AG04450 (cell line): ENCODE data around the gene SLCO2A1. TPM values are rescaled to one million over a fixed set of nuclear protein-coding genes. Genes with fewer than 3 reads are reported as not detected.

Experiments used
- CTCF ChIA-PET: fragments of 300-600, 350-600 bp; formaldehyde crosslinking; extraction: SDS; loops from one replicate; lab custom pipeline; 2022; ENCODE audit warnings: antibody characterized with exemption, inconsistent platforms; lab: Charles Lee
- POLR2A ChIA-PET: fragments of 350-600 bp; formaldehyde crosslinking; extraction: SDS; loops from one replicate; lab custom pipeline; 2021; ENCODE audit warnings: antibody characterized with exemption, inconsistent platforms; lab: Yijun Ruan, JAX
- DNase-seq: peaks from one replicate; pipeline ENCODE4 v3.0.0-alpha.2; 2011; ENCODE audit warnings: low read depth, low spot score
- H3K27ac ChIP-seq: one replicate; pipeline ENCODE4 v1.5.1; 2012; ENCODE audit warnings: low read depth, low read length, control low read depth
- H3K27me3 ChIP-seq: one replicate; pipeline ENCODE4 v1.6.0; 2012; ENCODE audit warnings: low read length; ENCODE audit not compliant: control insufficient read depth, insufficient read depth
- H3K4me3 ChIP-seq: 2 replicates; pipeline ENCODE4 v1.5.1; 2011; ENCODE audit warnings: mild to moderate bottlenecking, low read depth, low read length, control low read depth
- H3K9me3 ChIP-seq: 2 replicates; pipeline ENCODE4 v1.5.1; 2012; ENCODE audit warnings: low read length; ENCODE audit not compliant: control insufficient read depth, insufficient read depth
- polyA plus RNA-seq: library from polyadenylated mRNA; depleted of rRNA; stranded (reverse); fragments of >200 nt; gene quantifications from 2 replicates; pipeline ENCODE4 v1.2.3, GENCODE V29; 2011
- TF ChIP-seq, protein P1 (sequence below): IDR thresholded peaks from 2 replicates; pipeline ENCODE4 v1.5.1; 2011; ENCODE audit warnings: low read depth, low read length, control low read depth, inconsistent platforms

Gene SLCO2A1
- polyA plus RNA-seq, 1 experiment = 1.6 TPM

- POLR2A ChIA-PET = no interaction called here
- no peaks in the 10 kb centered on the region for H3K27me3 ChIP-seq
- H3K9me3 ChIP-seq = no peaks in the 10 kb centered on the region
- no peak overlapping the region for H3K27ac ChIP-seq
- TF ChIP-seq, protein P1, sequence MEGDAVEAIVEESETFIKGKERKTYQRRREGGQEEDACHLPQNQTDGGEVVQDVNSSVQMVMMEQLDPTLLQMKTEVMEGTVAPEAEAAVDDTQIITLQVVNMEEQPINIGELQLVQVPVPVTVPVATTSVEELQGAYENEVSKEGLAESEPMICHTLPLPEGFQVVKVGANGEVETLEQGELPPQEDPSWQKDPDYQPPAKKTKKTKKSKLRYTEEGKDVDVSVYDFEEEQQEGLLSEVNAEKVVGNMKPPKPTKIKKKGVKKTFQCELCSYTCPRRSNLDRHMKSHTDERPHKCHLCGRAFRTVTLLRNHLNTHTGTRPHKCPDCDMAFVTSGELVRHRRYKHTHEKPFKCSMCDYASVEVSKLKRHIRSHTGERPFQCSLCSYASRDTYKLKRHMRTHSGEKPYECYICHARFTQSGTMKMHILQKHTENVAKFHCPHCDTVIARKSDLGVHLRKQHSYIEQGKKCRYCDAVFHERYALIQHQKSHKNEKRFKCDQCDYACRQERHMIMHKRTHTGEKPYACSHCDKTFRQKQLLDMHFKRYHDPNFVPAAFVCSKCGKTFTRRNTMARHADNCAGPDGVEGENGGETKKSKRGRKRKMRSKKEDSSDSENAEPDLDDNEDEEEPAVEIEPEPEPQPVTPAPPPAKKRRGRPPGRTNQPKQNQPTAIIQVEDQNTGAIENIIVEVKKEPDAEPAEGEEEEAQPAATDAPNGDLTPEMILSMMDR = no peak
- H3K4me3 ChIP-seq = no peak overlapping the region
- CTCF ChIA-PET = interaction anchor here (1.2 kb wide), 1 partner anchor 34 kb away, joined by 3 read pairs; no protein-coding TSS in a partner anchor
- DNase-seq = no peak
Observed at GRCh38 chr3:133996996-133997395, 32.7 kb downstream of the SLCO2A1 start.

DNA sequence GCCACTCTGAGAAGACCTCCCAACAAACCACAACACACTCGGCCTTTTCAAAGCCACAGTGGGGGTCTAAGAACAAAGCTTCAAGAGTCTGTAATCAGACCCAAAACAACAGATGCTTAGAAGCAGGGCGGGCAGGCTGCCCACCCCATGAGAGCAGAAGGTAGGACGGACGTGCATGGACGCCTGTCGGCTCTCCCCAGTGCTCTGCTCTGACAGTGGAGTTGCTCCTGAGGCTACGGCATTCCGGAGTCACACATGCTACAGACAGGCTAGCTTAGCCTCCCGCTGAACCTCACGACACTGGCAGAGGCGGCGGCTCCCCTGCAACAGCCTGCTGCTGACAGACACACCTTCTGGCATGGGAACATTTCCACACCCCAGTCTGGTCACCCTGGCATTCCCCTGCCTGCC, 33.5 kb downstream of the SLCO2A1 start:
- Histone ChIP-seq H3K27ac (no peak overlapping the region), H3K4me3 (no peak overlapping the region), H3K27me3 (no peaks in the 10 kb centered on the region), H3K9me3 (no peaks in the 10 kb centered on the region)
- ChIA-PET CTCF (no interaction called here), POLR2A (no interaction called here)
- TF ChIP-seq, protein P1 = no peak
- DNase-seq = no peak

DNA sequence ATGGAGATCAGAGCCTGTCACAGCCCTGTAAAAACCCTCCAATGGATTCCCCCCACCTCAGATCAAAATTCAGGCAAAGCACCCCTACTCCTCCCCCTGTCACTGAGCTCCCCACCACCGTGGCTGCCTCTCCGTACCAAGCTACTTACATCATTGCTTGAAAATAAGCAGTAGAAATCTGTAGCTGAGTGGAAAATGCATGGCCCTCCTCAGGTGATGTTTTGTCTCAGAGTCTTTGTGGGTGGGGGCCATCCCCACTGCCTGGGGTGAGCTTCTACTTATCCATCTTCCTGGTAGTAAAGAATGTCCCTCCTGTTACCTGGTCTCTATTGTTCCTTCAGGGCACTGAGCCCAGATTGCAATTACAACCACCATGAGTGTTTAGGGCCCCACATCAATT, 34.5 kb downstream of the SLCO2A1 start:
- no peaks in the 10 kb centered on the region for H3K27me3 ChIP-seq
- no peak overlapping the region for H3K27ac ChIP-seq
- TF ChIP-seq, protein P1 = no peak
- H3K9me3 ChIP-seq = no peaks in the 10 kb centered on the region
- ChIA-PET CTCF (no interaction called here), POLR2A (no interaction called here)
- no peak for DNase-seq
- H3K4me3 ChIP-seq = no peak overlapping the region

DNA sequence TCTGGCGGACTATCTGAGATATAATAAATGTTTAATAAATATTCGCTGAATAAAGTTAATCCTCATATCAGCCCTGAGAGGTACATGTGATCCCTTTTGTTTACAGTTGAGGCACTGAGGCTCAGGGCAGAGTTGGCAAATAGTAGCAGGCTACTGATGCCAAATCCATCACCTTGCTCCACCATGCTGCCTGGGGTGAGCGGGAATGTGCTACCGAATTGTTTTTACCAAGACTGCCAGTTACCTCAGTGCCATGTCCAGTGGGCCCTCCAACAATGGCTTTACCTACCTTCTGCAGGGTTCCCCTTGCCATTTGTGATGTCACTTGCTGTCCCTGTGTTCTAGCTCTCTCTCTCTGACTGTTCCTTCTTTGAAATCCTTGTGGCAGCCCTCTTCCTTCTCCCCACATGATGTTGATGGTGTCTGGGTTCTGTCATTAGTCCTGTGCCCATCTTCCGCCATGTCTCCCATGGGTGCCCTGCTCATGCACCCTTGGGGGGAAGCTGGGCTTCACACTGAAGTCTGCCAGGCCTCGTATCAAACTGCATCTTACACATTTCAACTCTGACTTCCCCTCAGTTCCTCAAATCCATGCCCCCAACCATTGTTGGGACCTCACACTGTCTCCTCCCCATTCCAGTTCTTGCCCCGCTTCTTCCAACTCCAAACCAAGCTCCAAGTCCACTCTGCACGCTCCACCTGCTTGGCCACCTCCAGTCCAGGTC, 35.4 kb downstream of the SLCO2A1 start:
- no peak overlapping the region for H3K4me3 ChIP-seq
- no peaks in the 10 kb centered on the region for H3K9me3 ChIP-seq
- no peak for DNase-seq
- ChIA-PET CTCF (interaction anchor here (0.8 kb wide), 1 partner anchor 66 kb away, joined by 3 read pairs; no protein-coding TSS in a partner anchor), POLR2A (no interaction called here)
- H3K27me3 ChIP-seq = no peaks in the 10 kb centered on the region
- TF ChIP-seq, protein P1 = no peak
- no peak overlapping the region for H3K27ac ChIP-seq

GRCh38 chr3:133992951-133993620, 36.6 kb downstream of the SLCO2A1 start:
- Histone ChIP-seq H3K27ac (no peak overlapping the region), H3K27me3 (no peaks in the 10 kb centered on the region), H3K4me3 (no peak overlapping the region), H3K9me3 (no peaks in the 10 kb centered on the region)
- CTCF ChIA-PET = interaction anchor here (0.5 kb wide), 1 partner anchor 248 kb away, joined by 3 read pairs; no protein-coding TSS in a partner anchor
- TF ChIP-seq, protein P1 = no peak
- POLR2A ChIA-PET = no interaction called here
- no peak for DNase-seq
